GM23338 (cell line): Measurements from ENCODE around the gene MSH3. TPM values are rescaled to one million over a fixed set of nuclear protein-coding genes. Genes with fewer than 3 reads are reported as not detected.

ENCODE experiments used
- ATAC-seq: fragments of 200-7000 bp; cut with Tn5 transposase; 3 replicates; pipeline ENCODE4 v1.9.1; 2020
- DNase-seq: peaks from one replicate; pipeline ENCODE4 v3.0.0-alpha.2; 2015; ENCODE audit warnings: low spot score
- H2AFZ ChIP-seq: fragments of 200-600 bp; sonication (generic); 2 replicates; pipeline ENCODE4 v1.8.0; 2016; ENCODE audit warnings: antibody characterized with exemption, mild to moderate bottlenecking, moderate library complexity
- H3F3A ChIP-seq: fragments of 200-600 bp; sonication (generic); replicated peaks from 2 replicates; pipeline ENCODE4 v1.8.0; 2017; ENCODE audit warnings: antibody characterized with exemption, mixed run types, low read depth
- H3K27ac ChIP-seq: fragments of 200-600 bp; sonication (generic); 2 replicates; pipeline ENCODE4 v1.6.1; 2016; ENCODE audit warnings: low read depth
- H3K27me3 ChIP-seq: fragments of 200-600 bp; sonication (generic); 2 replicates; pipeline ENCODE4 v1.8.0; 2016; ENCODE audit warnings: mild to moderate bottlenecking, mixed run types, moderate library complexity; ENCODE audit not compliant: insufficient read depth
- H3K36me3 ChIP-seq: fragments of 200-600 bp; sonication (generic); 2 replicates; pipeline ENCODE4 v1.8.0; 2016; ENCODE audit warnings: mild to moderate bottlenecking; ENCODE audit not compliant: insufficient read depth
- H3K4me1 ChIP-seq: fragments of 200-600 bp; sonication (generic); 2 replicates; pipeline ENCODE4 v1.8.0; 2016; ENCODE audit warnings: mild to moderate bottlenecking, moderate library complexity; ENCODE audit not compliant: insufficient read depth
- H3K4me2 ChIP-seq: fragments of 200-600 bp; sonication (generic); 2 replicates; pipeline ENCODE4 v1.7.1; 2017; ENCODE audit warnings: mixed run types
- H3K4me3 ChIP-seq: fragments of 200-600 bp; sonication (generic); 2 replicates; pipeline ENCODE4 v1.6.1; 2016; ENCODE audit warnings: mixed run types
- H3K79me2 ChIP-seq: fragments of 200-600 bp; sonication (generic); replicated peaks from 2 replicates; pipeline ENCODE4 v1.8.0; 2017; ENCODE audit warnings: mild to moderate bottlenecking; ENCODE audit not compliant: insufficient read depth
- H3K9me2 ChIP-seq: fragments of 200-600 bp; sonication (generic); 2 replicates; pipeline ENCODE4 v1.8.0; 2017; ENCODE audit not compliant: insufficient read depth
- H4K20me1 ChIP-seq: fragments of 200-600 bp; sonication (generic); replicated peaks from 2 replicates; pipeline ENCODE4 v1.8.0; 2017; ENCODE audit warnings: mild to moderate bottlenecking; ENCODE audit not compliant: insufficient read depth
- H3K27ac Mint-ChIP-seq: 2 replicates; pipeline ENCODE4 v1.8.0; 2020; ENCODE audit warnings: inconsistent platforms, mild to moderate bottlenecking, moderate library complexity, mixed read lengths
- H3K27me3 Mint-ChIP-seq: 3 replicates; pipeline ENCODE4 v1.8.0; 2022; ENCODE audit warnings: low read depth, mild to moderate bottlenecking, moderate library complexity, mixed read lengths, inconsistent platforms; ENCODE audit not compliant: insufficient read depth, poor library complexity
- H3K36me3 Mint-ChIP-seq: 3 replicates; pipeline ENCODE4 v1.8.0; 2021; ENCODE audit warnings: low read depth, mild to moderate bottlenecking, inconsistent platforms, moderate library complexity, mixed read lengths
- H3K4me1 Mint-ChIP-seq: 3 replicates; pipeline ENCODE4 v1.8.0; 2020; ENCODE audit warnings: mild to moderate bottlenecking, inconsistent platforms, mixed read lengths
- H3K4me3 Mint-ChIP-seq: 3 replicates; pipeline ENCODE4 v1.8.0; 2021; ENCODE audit warnings: moderate library complexity, mild to moderate bottlenecking, inconsistent platforms, mixed read lengths
- H3K9me3 Mint-ChIP-seq: 3 replicates; pipeline ENCODE4 v1.8.0; 2020; ENCODE audit warnings: moderate library complexity, mild to moderate bottlenecking, inconsistent platforms, mixed read lengths
- CREB1 ChIP-seq: fragments of 250-450 bp; sonication (Bioruptor Pico); IDR thresholded peaks from 2 replicates; pipeline ENCODE4 v1.5.0; 2020; ENCODE audit warnings: low read depth, mild to moderate bottlenecking, moderate library complexity
- NANOG ChIP-seq: IDR thresholded peaks from 2 replicates; pipeline ENCODE4 v1.6.1; 2016; ENCODE audit warnings: antibody characterized with exemption, borderline replicate concordance
- REST ChIP-seq: IDR thresholded peaks from one replicate; pipeline ENCODE4 v1.6.1; 2018; ENCODE audit warnings: antibody characterized with exemption; ENCODE audit not compliant: unreplicated experiment
- ZNF331 ChIP-seq: fragments of 250-450 bp; sonication (Bioruptor Pico); IDR thresholded peaks from 2 replicates; pipeline ENCODE4 v1.5.0; 2020; ENCODE audit warnings: low read depth, mild to moderate bottlenecking, moderate library complexity
- ZNF462 ChIP-seq: fragments of 250-450 bp; sonication (Bioruptor Pico); IDR thresholded peaks from 2 replicates; pipeline ENCODE4 v1.5.0; 2020; ENCODE audit warnings: mild to moderate bottlenecking, moderate library complexity
- polyA plus RNA-seq: library from polyadenylated mRNA; unstranded; fragments of >200 nt; fragmentation: Nextera tagmentation; extraction: Ambion mirVana; gene quantifications from 2 replicates; pipeline ENCODE4 v1.2.1, GENCODE V29; 2016
- total RNA-seq: library from RNA; depleted of rRNA; stranded (reverse); fragments of >200 nt; shearing (Covaris generic); gene quantifications from 2 replicates; pipeline ENCODE4 v1.2.3, GENCODE V29; 2014

MSH3 gene
- total and polyA plus RNA-seq, 2 experiments from 2014 or later = 13.3 to 16.6 TPM

- TF ChIP-seq REST = no peak
- no peak for TF ChIP-seq ZNF331 (CRISPR knock-in tag)
Observed at GRCh38 chr5:80703747-80704146, 49.3 kb downstream of the MSH3 start (continued).

- H3K9me3 Mint-ChIP-seq = no peaks in the 10 kb centered on the region
- no peak overlapping the region for H3K4me3 ChIP-seq
- no peaks in the 10 kb centered on the region for H3K27me3 ChIP-seq
- peaks cover 23% of the 10 kb centered on the region for H3K4me1 ChIP-seq
- H3K27ac Mint-ChIP-seq = peak overlapping the region; percentile 84; the same call in 1 of the 2 replicates
- DNase-seq (peak; percentile 51), ATAC-seq (peak; percentile 58)
- H3K79me2 ChIP-seq = no peaks in the 10 kb centered on the region
- H3K9me2 ChIP-seq = no peaks in the 10 kb centered on the region
- no peaks in the 10 kb centered on the region for H3K27me3 Mint-ChIP-seq
- H3F3A ChIP-seq = no peaks in the 10 kb centered on the region
- H3K36me3 ChIP-seq = no peaks in the 10 kb centered on the region
- H3K4me2 ChIP-seq = peak overlapping the region; percentile 54
- no peaks in the 10 kb centered on the region for H4K20me1 ChIP-seq
- peak overlapping the region; percentile 20; the same call in 1 of the 2 replicates for H3K27ac ChIP-seq
- peaks cover 21% of the 10 kb centered on the region for H3K4me1 Mint-ChIP-seq
- peaks cover 13% of the 10 kb centered on the region for H3K36me3 Mint-ChIP-seq
- TF ChIP-seq CREB1 (CRISPR knock-in tag) (no peak), ZNF462 (peak; percentile 70; the same call in 1 of the 2 replicates), NANOG (peak; percentile 30; the same call in 1 of the 2 replicates)
- H3K4me3 Mint-ChIP-seq = no peak overlapping the region; the same call in 2 of the 3 replicates
- no peak overlapping the region for H2AFZ ChIP-seq
Observed at GRCh38 chr5:80704221-80704620, 49.8 kb downstream of the MSH3 start.
